Kasumi-1 (cell line): Measurements from ENCODE around the gene ATP12A.

Experiments
- DNase-seq, 2 experiments: peaks; one replicate each; lab custom pipeline; 2025; lab: John Stamatoyannopoulos, UW

ATP12A gene

DNA sequence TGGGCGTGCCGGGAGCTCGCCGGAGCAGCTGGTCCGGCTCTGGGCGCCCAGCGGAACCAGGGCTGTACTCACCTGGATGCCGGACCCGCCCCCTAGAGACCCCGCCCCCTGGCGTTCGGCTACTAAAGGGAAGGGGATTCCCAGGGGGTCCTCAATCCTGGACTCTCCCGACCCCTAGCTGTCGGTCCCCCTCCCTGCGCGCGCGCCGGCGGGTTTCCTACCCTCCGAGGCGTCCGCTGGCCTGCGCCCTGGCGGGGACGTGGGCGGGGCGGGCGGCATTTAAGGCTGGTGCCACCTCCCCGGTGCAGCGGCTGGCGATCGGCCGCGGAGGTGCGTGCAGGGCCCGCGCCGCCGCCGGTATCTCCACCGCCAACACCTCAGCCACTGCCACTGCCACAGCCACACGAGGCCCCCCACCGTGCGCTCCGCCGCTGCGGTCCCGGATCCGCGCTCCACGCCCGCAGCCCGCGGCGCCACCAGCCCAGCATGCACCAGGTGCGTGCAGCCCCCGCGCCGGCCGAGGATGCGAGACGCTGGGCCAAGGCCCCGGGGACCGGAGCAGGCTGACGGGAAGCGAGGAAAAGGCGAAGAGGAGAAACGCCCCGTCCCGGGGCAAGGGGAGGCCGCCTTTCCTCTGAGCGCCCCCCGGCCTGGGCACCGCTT is at the start of gene ATP12A:
TSS of gene ATP12A (plus strand) at position 151 of the 663 bp plus-strand sequence. CDS start at position 487, 336 bp downstream.
- no peak for DNase-seq

DNA sequence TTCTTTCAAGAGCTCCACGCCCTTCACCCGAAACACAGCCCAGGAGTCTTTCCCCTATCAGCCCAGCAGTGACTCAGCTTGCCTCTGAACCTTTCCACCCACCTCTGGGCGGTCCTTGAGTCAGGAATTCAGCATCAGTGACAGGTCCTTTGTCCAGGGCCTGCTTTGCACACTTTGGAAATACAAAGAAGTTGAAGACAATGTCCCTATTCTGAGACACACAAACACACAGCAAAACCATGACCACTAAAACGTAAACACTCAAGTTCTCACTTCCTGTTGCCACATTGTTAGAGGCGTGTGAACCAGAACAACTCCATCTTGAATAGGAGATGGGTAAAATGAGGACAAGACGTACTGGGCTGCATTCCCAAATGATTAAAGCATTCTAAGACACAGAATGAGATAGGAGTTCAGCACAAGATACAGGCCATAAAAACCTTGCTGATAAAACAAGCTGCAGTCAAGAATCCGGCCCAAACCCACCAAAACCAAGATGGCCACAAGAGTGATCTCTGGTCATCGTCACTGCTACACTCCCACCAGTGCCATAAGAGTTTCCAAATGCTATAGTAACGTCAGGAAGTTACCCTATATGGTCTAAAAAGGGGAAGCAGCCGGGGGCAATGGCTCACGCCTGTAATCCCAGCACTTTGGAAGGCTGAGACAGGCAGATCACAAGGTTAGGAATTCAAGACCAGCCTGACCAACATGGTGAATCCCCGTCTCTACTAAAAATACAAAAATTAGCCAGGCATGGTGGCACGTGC is 49.2 kb upstream of the ATP12A start:
- DNase-seq: peak; percentile 5 to 8

- DNase-seq: no peak
Measured at GRCh38 chr13:24631922-24632321, 48.3 kb upstream of the ATP12A start.

GRCh38 chr13:24632382-24633121 is 47.7 kb upstream of the ATP12A start:
- no peak for DNase-seq

DNA sequence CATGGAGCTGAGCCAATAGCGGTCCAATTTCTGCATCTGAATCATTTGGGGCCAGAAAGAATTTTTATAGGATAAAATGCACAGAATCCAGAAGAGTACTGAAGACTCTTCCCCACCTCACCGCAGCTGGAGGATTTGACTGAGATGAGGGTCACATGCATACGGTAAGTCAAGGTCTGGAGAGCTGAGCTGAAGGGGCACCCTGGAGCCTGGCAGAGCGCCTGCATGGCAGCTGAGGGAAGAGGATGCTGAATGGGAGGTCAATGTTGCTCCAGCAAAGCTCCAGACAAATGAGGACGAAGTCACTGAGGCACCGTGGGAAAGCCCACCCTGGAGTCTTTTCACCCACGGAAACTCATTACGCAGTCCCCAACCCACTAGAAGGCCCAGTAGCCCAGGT is 43.4 kb upstream of the ATP12A start:
- DNase-seq: no peak

DNA sequence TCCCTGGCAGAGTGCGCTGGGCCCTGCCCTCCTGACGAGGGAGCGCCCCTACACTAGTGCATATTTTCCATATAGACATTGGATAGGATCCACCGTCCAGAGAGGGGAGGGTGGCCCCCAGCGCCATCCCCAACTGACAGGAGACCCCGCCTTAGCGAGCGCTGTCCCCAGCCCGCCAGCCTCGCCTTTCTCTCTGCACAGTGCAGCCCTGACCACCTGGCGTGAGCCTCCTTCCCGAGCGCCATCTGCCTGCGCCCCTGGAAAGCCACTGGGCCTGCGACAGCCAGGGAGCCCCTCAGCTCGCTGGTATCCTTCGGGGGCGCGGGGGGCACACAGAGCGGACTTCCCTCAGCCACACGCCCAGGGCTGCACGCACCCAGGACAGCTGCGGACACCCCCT is 42.1 kb upstream of the ATP12A start:
- no peak for DNase-seq

GRCh38 chr13:24640752-24641151 is 39.5 kb upstream of the ATP12A start:
- DNase-seq: no peak

DNA sequence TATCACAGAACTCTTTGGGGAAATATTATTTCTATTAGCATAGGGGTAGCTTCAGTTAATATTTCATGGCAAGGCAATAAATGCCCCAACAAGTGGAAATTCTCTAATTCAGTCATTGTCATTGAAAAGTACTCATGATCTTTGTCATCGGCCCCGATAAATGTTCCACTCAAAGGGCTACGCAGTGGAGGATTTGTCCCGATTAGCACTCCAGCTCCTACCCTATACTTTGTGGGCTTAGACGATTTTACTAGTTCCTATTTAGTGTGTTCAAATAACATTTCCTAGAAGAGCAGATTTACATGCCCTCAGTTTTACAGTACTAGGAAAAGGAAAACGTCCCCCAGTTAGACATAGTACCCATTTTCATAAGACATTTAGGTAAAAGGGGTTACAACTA is 38.0 kb upstream of the ATP12A start:
- no peak for DNase-seq

- no peak for DNase-seq
Measured at GRCh38 chr13:24644036-24644435, 36.2 kb upstream of the ATP12A start.

- no peak for DNase-seq
Measured at GRCh38 chr13:24648271-24648670, 31.9 kb upstream of the ATP12A start.

DNA sequence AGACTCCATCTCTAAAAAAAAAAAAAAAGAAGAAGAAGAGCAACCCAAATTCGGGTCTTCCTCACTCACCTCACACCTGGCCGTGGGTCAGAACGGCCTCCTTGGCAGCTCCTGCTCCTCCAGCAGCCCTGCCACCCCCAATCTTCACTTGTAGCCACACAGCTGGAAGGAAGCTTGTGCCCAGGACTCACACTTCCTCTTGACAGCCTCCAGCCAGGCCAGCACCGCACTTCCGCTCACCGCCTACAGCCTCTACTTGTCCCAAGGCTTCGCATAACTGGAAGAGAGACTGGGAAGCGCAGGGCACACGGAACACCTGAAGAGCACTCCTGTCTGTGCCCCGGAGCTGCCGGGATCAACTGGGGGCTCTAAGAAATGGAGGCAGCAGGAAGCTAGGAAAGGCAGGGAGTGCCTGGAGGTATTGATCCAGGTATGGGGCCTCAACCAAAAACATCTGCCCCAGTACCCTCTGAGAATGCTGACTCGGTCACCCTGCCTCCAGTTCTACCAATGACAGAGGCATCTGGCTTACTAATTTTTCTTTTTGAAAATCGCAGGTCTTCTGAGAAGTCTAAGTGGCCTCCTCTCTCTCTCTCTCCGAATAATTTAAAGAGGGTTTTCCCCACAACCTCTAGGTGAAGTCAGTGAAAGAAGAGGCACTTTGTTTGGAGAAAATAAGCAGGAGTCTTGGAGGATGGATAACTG is 31.1 kb upstream of the ATP12A start:
- no peak for DNase-seq

GRCh38 chr13:24649688-24650043 is 30.5 kb upstream of the ATP12A start:
- no peak for DNase-seq

- DNase-seq: no peak
Measured at GRCh38 chr13:24650161-24650560, 30.0 kb upstream of the ATP12A start.

DNA sequence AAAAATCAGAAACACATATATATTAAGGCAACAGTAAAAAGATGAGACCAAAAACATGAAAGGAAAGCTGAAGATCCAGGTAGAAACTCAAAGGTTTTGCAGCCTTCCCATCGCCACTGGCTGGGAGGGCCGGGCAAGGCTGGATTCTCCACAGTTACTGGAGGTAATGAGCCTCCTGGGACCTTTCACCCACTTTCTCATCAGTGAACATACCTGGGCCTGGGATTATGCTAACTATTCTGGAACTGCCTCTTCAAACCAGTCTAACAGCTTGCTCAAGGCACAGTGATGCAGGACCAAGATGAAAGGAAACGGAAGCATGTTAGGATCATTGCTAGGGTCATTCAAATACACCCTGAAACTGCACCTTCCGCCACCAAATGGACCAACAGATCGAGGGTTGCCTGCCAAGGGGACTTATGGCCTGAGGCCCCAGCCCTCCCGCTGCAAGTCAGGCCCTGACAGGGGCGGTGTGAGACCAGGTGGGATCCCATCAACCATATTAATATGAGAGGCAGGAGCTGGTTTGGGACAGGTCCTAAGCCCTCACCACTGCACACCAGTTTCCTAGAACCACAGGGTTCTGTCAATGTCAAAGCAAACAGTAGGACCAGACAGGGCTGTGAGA is 28.4 kb upstream of the ATP12A start:
- no peak for DNase-seq

DNA sequence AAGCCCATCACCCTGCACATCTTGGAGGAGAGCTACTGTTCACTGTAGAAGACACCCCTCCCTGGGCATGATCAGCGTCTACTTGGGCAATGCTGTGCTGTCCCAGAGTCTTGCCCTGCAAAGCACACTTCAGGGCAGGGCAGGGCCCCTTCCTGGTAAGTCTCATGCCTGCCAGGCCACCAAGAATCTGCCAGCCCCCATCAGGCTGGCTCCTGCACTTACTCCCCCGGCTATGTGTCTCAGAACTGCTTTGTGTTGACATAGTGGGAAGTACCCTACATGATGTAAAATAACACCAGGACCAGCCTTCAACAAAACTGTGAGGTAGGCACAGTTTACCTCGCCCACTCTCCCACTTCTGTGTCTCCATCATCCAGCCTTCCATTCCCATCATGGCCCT is 27.8 kb upstream of the ATP12A start:
- DNase-seq: no peak

DNA sequence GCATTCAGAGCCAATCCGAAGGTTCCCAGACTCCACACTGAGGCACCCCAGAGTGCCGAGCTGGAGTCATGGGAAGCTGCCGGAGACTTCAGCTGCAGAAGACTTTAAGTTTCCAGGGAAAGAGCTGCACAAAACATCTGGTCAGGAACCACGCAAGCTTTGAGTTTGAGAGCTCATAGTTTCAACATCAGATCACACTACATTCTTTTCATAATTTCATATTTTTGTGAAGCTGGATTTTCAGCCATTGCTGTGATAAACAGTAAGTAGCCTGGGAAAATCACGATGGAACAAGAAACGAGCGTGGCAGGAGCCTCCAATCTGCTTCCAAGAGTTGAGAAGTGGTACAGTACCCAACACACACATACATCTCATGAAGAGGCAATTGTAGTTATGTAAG is 25.5 kb upstream of the ATP12A start:
- DNase-seq: no peak

GRCh38 chr13:24659239-24659638 is 21.0 kb upstream of the ATP12A start:
- DNase-seq: no peak

- DNase-seq: no peak
Measured at GRCh38 chr13:24660023-24660741, 20.0 kb upstream of the ATP12A start.

- DNase-seq: no peak
Measured at GRCh38 chr13:24661713-24662112, 18.5 kb upstream of the ATP12A start.

DNA sequence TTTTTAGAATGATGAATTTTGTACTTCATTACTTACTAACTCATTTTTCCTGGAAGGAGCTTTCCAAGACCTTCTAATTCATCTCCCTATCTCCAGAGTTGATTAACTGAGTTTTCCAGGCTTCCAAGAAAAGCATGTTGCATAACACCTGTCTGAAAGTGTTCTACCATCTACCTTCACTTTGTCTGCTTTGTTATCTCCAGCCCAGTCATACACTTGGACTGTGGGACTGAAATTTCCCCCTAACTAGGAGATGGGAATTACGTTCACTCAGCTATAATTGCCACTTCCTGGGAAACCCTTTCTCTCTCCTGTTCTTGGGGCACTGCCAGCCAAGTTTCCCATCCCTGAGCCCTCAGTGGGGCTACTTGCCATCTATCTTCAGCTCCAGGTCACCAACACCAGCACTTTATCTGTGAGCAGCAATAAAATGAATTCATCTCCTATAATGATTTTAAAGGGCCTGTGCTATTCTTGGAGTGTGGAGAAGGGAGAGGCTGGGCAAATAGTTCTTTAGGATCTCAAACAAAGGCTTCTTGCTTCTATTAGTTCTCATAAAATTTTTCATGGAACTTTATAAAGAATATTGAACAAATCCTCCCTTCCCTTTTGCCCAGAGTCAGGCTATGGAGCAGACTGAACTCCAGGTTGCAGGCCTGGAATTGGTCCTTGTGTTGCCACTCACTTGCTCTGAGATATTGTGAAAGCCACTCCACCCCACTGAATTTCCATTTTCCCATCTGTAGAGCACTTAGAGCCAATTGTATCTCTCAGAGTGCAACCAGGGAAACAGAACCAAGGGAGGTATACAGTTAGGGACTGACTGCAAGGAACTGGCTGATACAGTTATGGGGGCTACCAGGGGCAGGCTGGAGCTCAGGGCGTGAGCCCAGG is 17.8 kb upstream of the ATP12A start:
- no peak for DNase-seq
